DOHH2 (cell line): ENCODE data around the gene HIPK2.

Experiments used
- H3F3A ChIP-seq: fragments of 200-600 bp; sonication (generic), shearing (Covaris generic); 2 replicates; pipeline ENCODE4 v1.6.0; 2016; ENCODE audit warnings: antibody characterized with exemption, mild to moderate bottlenecking; ENCODE audit not compliant: control insufficient read depth, insufficient read depth
- H3K27ac ChIP-seq: fragments of 200-600 bp; sonication (generic); 2 replicates; pipeline ENCODE4 v1.5.1; 2014; ENCODE audit warnings: low read depth, mild to moderate bottlenecking, low read length, moderate library complexity
- H3K27me3 ChIP-seq: fragments of 200-600 bp; sonication (generic); 2 replicates; pipeline ENCODE4 v1.6.1; 2014; ENCODE audit warnings: mild to moderate bottlenecking, low read length, mixed read lengths; ENCODE audit not compliant: control insufficient read depth
- H3K36me3 ChIP-seq: fragments of 200-600 bp; sonication (generic); 2 replicates; pipeline ENCODE4 v1.6.1; 2014; ENCODE audit warnings: mild to moderate bottlenecking, low read length, moderate library complexity, mixed read lengths; ENCODE audit not compliant: control insufficient read depth
- H3K4me1 ChIP-seq: fragments of 200-600 bp; sonication (generic); 2 replicates; pipeline ENCODE4 v1.6.1; 2014; ENCODE audit warnings: mild to moderate bottlenecking, low read length, mixed read lengths; ENCODE audit not compliant: control insufficient read depth
- H3K4me2 ChIP-seq: fragments of 200-600 bp; sonication (generic); 2 replicates; pipeline ENCODE4 v1.6.0; 2014; ENCODE audit warnings: mild to moderate bottlenecking, low read length, moderate library complexity
- H3K4me3 ChIP-seq: fragments of 200-600 bp; sonication (generic); 2 replicates; pipeline ENCODE4 v1.5.1; 2014; ENCODE audit warnings: mild to moderate bottlenecking, low read length, mixed read lengths
- H3K79me2 ChIP-seq: fragments of 200-600 bp; sonication (generic); 2 replicates; pipeline ENCODE4 v1.6.1; 2014; ENCODE audit warnings: mild to moderate bottlenecking, low read length, mixed read lengths; ENCODE audit not compliant: control insufficient read depth
- H3K9me2 ChIP-seq: fragments of 200-600 bp; sonication (generic); replicated peaks from 2 replicates; pipeline ENCODE4 v1.6.1; 2014; ENCODE audit warnings: mild to moderate bottlenecking, low read length, mixed read lengths; ENCODE audit not compliant: control insufficient read depth
- H3K9me3 ChIP-seq: fragments of 200-600 bp; sonication (generic); 2 replicates; pipeline ENCODE4 v1.6.1; 2014; ENCODE audit warnings: antibody characterized with exemption, low read length, mixed read lengths; ENCODE audit not compliant: control insufficient read depth, insufficient read depth
- H4K20me1 ChIP-seq: fragments of 200-600 bp; sonication (generic); 2 replicates; pipeline ENCODE4 v1.6.0; 2014; ENCODE audit warnings: low read depth, mild to moderate bottlenecking, antibody characterized with exemption, low read length, moderate library complexity; ENCODE audit not compliant: control insufficient read depth, insufficient read depth
- EZH2phosphoT487 ChIP-seq: fragments of 200-600 bp; sonication (generic); IDR thresholded peaks from 2 replicates; pipeline ENCODE4 v1.6.1; 2017; ENCODE audit warnings: borderline replicate concordance, mild to moderate bottlenecking, antibody characterized with exemption, low read length, moderate library complexity, mixed read lengths
- TF ChIP-seq, protein P1 (sequence below): fragments of 200-600 bp; sonication (generic); IDR thresholded peaks from one replicate; pipeline ENCODE4 v1.5.1; 2014; ENCODE audit warnings: antibody characterized with exemption, mild to moderate bottlenecking, low read depth, low read length; ENCODE audit not compliant: poor library complexity, severe bottlenecking

Gene HIPK2

DNA sequence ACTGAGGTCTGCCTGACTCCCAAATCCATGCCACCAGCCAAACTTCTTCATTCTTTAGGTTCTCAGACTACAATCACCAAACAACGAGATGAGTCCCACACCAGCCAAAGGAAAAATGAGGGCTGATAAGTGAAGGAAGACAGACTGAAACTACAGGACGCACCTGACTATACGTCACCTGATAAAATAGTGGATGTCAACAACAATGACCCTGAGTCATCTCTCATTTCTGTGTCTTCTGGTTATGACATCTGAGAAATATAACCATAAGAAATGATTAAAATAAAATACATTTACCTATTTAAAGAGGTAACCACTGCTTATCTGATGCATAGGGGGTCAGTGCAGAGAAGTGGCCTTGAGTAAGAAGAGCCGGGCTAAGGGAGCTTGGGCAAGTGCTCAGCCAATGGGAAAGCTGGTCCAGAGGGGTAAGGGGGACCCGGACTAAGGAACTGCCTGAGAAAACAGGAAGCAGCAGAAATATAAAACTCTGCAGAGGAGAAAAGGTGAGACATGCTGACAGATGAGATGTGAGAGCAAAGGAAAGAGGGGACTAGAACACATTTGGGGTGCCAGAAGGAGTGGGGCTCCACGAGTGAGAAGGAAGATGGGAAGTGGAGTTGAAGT, 51.8 kb downstream of the HIPK2 start:
- no peaks in the 10 kb centered on the region for H3K36me3 ChIP-seq
- no peaks in the 10 kb centered on the region for H3K79me2 ChIP-seq
- H3F3A ChIP-seq = no peaks in the 10 kb centered on the region
- no peak overlapping the region for H3K27ac ChIP-seq
- no peaks in the 10 kb centered on the region for H3K9me2 ChIP-seq
- H3K4me2 ChIP-seq = no peak overlapping the region
- no peaks in the 10 kb centered on the region for H4K20me1 ChIP-seq
- H3K4me1 ChIP-seq = no peaks in the 10 kb centered on the region
- no peak overlapping the region for H3K4me3 ChIP-seq
- TF ChIP-seq, protein P1, sequence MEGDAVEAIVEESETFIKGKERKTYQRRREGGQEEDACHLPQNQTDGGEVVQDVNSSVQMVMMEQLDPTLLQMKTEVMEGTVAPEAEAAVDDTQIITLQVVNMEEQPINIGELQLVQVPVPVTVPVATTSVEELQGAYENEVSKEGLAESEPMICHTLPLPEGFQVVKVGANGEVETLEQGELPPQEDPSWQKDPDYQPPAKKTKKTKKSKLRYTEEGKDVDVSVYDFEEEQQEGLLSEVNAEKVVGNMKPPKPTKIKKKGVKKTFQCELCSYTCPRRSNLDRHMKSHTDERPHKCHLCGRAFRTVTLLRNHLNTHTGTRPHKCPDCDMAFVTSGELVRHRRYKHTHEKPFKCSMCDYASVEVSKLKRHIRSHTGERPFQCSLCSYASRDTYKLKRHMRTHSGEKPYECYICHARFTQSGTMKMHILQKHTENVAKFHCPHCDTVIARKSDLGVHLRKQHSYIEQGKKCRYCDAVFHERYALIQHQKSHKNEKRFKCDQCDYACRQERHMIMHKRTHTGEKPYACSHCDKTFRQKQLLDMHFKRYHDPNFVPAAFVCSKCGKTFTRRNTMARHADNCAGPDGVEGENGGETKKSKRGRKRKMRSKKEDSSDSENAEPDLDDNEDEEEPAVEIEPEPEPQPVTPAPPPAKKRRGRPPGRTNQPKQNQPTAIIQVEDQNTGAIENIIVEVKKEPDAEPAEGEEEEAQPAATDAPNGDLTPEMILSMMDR = no peak
- no peak for TF ChIP-seq EZH2phosphoT487
- peaks cover 9% of the 10 kb centered on the region for H3K27me3 ChIP-seq
- no peaks in the 10 kb centered on the region for H3K9me3 ChIP-seq

- no peak overlapping the region for H3K4me3 ChIP-seq
- no peak for TF ChIP-seq EZH2phosphoT487
- TF ChIP-seq, protein P1 = no peak
- no peaks in the 10 kb centered on the region for H3K9me2 ChIP-seq
- H3K4me1 ChIP-seq = no peaks in the 10 kb centered on the region
- no peak overlapping the region for H3K4me2 ChIP-seq
- H3K9me3 ChIP-seq = no peaks in the 10 kb centered on the region
- H3K79me2 ChIP-seq = no peaks in the 10 kb centered on the region
- H3K36me3 ChIP-seq = no peaks in the 10 kb centered on the region
- H3K27me3 ChIP-seq = peaks cover 9% of the 10 kb centered on the region
- no peaks in the 10 kb centered on the region for H4K20me1 ChIP-seq
- H3K27ac ChIP-seq = no peak overlapping the region
- H3F3A ChIP-seq = no peaks in the 10 kb centered on the region
Measured at GRCh38 chr7:139725077-139725476, 52.7 kb downstream of the HIPK2 start.

GRCh38 chr7:139722604-139723003, 55.2 kb downstream of the HIPK2 start:
- H3K4me1 ChIP-seq = no peaks in the 10 kb centered on the region
- no peak overlapping the region for H3K4me3 ChIP-seq
- H3K79me2 ChIP-seq = no peaks in the 10 kb centered on the region
- no peaks in the 10 kb centered on the region for H3K9me2 ChIP-seq
- peaks cover 9% of the 10 kb centered on the region for H3K27me3 ChIP-seq
- no peaks in the 10 kb centered on the region for H3K36me3 ChIP-seq
- no peak overlapping the region for H3K27ac ChIP-seq
- TF ChIP-seq, protein P1 = no peak
- no peak for TF ChIP-seq EZH2phosphoT487
- no peak overlapping the region for H3K4me2 ChIP-seq
- no peaks in the 10 kb centered on the region for H3F3A ChIP-seq
- no peaks in the 10 kb centered on the region for H4K20me1 ChIP-seq
- no peaks in the 10 kb centered on the region for H3K9me3 ChIP-seq

- H3K4me3 ChIP-seq = no peak overlapping the region
- H3K9me3 ChIP-seq = no peaks in the 10 kb centered on the region
- H3K36me3 ChIP-seq = no peaks in the 10 kb centered on the region
- no peaks in the 10 kb centered on the region for H3K79me2 ChIP-seq
- no peaks in the 10 kb centered on the region for H3K9me2 ChIP-seq
- peaks cover 9% of the 10 kb centered on the region for H3K27me3 ChIP-seq
- TF ChIP-seq, protein P1 = no peak
- TF ChIP-seq EZH2phosphoT487 = no peak
- H4K20me1 ChIP-seq = no peaks in the 10 kb centered on the region
- no peak overlapping the region for H3K4me2 ChIP-seq
- no peak overlapping the region for H3K27ac ChIP-seq
- no peaks in the 10 kb centered on the region for H3F3A ChIP-seq
- no peaks in the 10 kb centered on the region for H3K4me1 ChIP-seq
Measured at GRCh38 chr7:139721821-139722220, 56.0 kb downstream of the HIPK2 start.
